HL-60 (cell line): ENCODE results near the gene S100A6.
"Not testable (repeated sequence)": the region's sequence is repeated elsewhere in the genome, so short reads cannot be mapped to it uniquely, and the experiment has no call there.

Source experiments
- DNase-seq, 2 experiments: peaks; one replicate each; pipeline ENCODE4 v3.0.0-alpha.2; 2010 to 2020; ENCODE audit warnings: low read depth in 1 of 2, low spot score in 1 of 2
- H3K27ac ChIP-seq: fragments of 250-450 bp; sonication (Bioruptor Pico); replicated peaks from 2 replicates; pipeline ENCODE4 v1.5.1; 2020; ENCODE audit warnings: mild to moderate bottlenecking, moderate library complexity
- H3K27me3 ChIP-seq: fragments of 250-450 bp; sonication (Bioruptor Pico); 2 replicates; pipeline ENCODE4 v1.5.1; 2021; ENCODE audit warnings: mild to moderate bottlenecking, moderate library complexity; ENCODE audit not compliant: insufficient read depth, poor library complexity, severe bottlenecking
- H3K4me3 ChIP-seq: replicated peaks from 2 replicates; pipeline ENCODE4 v1.5.1; 2011; ENCODE audit warnings: mild to moderate bottlenecking, control low read depth, low read length; ENCODE audit not compliant: insufficient read depth
- GABPA ChIP-seq: IDR thresholded peaks from 2 replicates; pipeline ENCODE4 v1.6.1; 2012; ENCODE audit warnings: low read depth
- POLR2AphosphoS5 ChIP-seq: IDR thresholded peaks from 2 replicates; pipeline ENCODE4 v1.6.1; 2012; ENCODE audit warnings: low read depth
- SPI1 ChIP-seq: IDR thresholded peaks from 2 replicates; pipeline ENCODE4 v1.6.1; 2012; ENCODE audit warnings: low read depth, mild to moderate bottlenecking, borderline replicate concordance
- long read RNA-seq: library from polyadenylated mRNA; unstranded; transcript quantifications from one replicate; pipeline ENCODE4 v2.0.0, GENCODE V29; 2020
- TF ChIP-seq, protein P1 (sequence below): IDR thresholded peaks from 2 replicates; pipeline ENCODE4 v1.6.1; 2012; ENCODE audit warnings: low read depth; ENCODE audit not compliant: insufficient replicate concordance
- TF ChIP-seq, protein P2 (sequence below): IDR thresholded peaks from one replicate; pipeline ENCODE4 v1.5.1; 2011; ENCODE audit warnings: low read length, control low read depth, inconsistent platforms; ENCODE audit not compliant: insufficient read depth

S100A6 gene
- long read RNA-seq, result 0 reads

DNA sequence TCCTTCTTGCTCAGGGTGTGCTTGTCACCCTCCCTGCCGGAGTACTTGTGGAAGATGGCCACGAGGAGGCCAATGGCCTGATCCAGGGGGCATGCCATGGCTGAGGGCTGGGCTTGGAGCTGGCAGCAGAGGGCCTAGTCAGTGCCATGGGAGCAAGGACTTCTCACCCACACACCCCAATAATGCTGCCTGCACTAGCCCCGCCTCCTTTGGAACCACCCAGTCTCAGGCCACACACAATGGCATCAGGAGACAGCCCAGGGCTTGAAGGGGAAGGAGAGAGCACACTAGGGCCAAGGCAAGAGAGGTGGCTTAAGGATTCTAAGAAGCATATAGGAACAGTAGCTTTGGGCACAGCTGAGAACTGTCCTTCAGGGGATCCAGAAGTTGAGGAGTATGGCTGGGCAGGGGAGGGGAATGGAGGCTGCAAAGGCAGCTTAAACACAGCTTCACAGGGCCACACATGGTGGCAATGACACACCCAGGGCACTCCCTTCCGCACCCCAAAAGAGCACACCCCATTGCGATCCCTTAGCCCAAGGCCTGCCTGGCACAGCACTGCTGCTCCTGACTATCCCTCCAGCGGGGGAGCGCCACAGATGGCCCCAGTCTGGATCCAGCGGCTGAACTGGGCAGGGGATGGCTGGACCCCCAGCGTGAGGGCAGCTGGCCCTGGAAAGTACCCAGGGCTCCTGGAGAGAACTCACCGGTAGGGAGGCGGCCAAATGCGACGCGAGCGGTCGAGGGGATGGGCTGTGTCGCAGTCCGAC lies at the start of gene S100A6:
Gene S100A6, minus strand, starts transcription at position 750 of the 770 bp plus-strand sequence. Its CDS starts 652 bp downstream, at position 98.
- H3K4me3 ChIP-seq, result peak within 1 kb of the TSS; percentile 38
- DNase-seq, result no peak
- TF ChIP-seq POLR2AphosphoS5 (no peak), SPI1 (no peak), GABPA (no peak)
- TF ChIP-seq, protein P1, sequence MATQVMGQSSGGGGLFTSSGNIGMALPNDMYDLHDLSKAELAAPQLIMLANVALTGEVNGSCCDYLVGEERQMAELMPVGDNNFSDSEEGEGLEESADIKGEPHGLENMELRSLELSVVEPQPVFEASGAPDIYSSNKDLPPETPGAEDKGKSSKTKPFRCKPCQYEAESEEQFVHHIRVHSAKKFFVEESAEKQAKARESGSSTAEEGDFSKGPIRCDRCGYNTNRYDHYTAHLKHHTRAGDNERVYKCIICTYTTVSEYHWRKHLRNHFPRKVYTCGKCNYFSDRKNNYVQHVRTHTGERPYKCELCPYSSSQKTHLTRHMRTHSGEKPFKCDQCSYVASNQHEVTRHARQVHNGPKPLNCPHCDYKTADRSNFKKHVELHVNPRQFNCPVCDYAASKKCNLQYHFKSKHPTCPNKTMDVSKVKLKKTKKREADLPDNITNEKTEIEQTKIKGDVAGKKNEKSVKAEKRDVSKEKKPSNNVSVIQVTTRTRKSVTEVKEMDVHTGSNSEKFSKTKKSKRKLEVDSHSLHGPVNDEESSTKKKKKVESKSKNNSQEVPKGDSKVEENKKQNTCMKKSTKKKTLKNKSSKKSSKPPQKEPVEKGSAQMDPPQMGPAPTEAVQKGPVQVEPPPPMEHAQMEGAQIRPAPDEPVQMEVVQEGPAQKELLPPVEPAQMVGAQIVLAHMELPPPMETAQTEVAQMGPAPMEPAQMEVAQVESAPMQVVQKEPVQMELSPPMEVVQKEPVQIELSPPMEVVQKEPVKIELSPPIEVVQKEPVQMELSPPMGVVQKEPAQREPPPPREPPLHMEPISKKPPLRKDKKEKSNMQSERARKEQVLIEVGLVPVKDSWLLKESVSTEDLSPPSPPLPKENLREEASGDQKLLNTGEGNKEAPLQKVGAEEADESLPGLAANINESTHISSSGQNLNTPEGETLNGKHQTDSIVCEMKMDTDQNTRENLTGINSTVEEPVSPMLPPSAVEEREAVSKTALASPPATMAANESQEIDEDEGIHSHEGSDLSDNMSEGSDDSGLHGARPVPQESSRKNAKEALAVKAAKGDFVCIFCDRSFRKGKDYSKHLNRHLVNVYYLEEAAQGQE, result no peak
- TF ChIP-seq, protein P2, sequence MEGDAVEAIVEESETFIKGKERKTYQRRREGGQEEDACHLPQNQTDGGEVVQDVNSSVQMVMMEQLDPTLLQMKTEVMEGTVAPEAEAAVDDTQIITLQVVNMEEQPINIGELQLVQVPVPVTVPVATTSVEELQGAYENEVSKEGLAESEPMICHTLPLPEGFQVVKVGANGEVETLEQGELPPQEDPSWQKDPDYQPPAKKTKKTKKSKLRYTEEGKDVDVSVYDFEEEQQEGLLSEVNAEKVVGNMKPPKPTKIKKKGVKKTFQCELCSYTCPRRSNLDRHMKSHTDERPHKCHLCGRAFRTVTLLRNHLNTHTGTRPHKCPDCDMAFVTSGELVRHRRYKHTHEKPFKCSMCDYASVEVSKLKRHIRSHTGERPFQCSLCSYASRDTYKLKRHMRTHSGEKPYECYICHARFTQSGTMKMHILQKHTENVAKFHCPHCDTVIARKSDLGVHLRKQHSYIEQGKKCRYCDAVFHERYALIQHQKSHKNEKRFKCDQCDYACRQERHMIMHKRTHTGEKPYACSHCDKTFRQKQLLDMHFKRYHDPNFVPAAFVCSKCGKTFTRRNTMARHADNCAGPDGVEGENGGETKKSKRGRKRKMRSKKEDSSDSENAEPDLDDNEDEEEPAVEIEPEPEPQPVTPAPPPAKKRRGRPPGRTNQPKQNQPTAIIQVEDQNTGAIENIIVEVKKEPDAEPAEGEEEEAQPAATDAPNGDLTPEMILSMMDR, result no peak
- no peaks in the 10 kb centered on the region for H3K27me3 ChIP-seq
- peak within 1 kb of the TSS; percentile 69 for H3K27ac ChIP-seq

DNA sequence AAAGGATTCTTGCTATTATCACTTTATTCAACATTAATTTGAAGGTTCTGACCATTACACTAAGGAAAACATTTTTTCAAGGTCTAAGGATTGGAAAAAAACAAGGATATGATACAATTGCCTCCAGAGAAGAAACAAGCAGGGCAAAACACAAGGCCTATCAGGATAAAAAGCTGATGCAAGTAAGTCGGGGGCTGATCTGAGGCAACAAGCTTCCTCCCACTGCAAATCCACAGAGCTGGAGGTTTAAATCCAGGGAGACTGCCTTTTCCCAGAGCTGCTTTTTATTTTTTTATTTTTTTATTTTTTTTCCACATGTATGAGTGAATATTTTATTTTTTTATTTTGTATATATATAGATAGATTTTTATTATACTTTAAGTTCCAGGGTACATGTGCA lies 49.2 kb upstream of the S100A6 start:
- no peak overlapping the region for H3K27ac ChIP-seq
- TF ChIP-seq POLR2AphosphoS5 (no peak), SPI1 (no peak), GABPA (no peak)
- TF ChIP-seq, protein P1, result no peak
- TF ChIP-seq, protein P2, result no peak
- no peak overlapping the region for H3K4me3 ChIP-seq
- no peak for DNase-seq
- peaks cover 4% of the 10 kb centered on the region for H3K27me3 ChIP-seq

DNA sequence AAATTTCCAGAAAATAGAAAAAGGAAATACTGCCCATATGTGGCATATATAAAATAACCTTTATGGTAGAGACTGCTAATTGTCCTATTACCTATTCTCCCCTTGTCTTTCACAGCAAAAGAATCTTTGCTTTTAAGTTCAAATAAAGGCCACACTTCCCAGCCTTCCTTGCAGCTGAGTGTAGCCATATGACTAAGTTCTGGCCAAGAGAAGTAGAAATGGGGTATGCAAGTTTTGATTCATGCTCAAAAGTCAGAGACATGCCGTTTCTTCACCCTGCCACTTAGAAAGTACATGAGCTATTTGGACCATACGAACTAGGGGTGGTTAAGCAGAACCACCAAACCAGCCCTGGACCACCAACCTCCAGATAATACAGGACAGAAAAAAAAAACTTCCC lies 48.2 kb upstream of the S100A6 start:
- no peak for DNase-seq
- TF ChIP-seq POLR2AphosphoS5 (no peak), GABPA (no peak)
- TF ChIP-seq, protein P2, result no peak
- H3K27me3 ChIP-seq, result peaks cover 4% of the 10 kb centered on the region
- H3K4me3 ChIP-seq, result no peak overlapping the region
- H3K27ac ChIP-seq, result no peak overlapping the region

DNA sequence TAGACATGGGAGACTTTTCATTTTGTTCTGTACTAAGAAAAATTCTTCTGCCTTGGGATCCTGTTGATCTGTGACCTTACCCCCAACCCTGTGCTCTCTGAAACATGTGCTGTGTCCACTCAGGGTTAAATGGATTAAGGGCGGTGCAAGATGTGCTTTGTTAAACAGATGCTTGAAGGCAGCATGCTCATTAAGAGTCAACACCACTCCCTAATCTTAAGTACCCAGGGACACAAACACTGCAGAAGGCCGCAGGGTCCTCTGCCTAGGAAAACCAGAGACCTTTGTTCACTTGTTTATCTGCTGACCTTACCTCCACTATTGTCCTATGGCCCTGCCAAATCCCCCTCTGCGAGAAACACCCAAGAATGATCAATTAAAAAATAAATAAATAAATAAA lies 47.7 kb upstream of the S100A6 start:
- H3K4me3 ChIP-seq, DNase-seq, H3K27ac ChIP-seq, H3K27me3 ChIP-seq: not testable (repeated sequence)

DNA sequence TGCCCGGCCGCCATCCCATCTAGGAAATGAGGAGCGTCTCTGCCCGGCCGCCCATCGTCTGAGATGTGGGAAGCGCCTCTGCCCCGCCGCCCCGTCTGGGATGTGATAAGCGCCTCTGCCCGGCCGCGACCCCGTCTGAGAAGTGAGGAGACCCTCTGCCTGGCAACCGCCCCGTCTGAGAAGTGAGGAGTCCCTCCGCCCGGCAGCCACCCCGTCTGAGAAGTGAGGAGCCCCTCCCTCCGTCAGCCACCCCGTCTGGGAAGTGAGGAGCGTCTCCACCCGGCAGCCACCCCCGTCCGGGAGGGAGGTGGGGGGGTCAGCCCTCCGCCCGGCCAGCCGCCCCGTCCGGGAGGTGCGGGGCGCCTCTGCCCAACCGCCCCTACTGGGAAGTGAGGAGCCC lies 47.0 kb upstream of the S100A6 start:
- H3K27me3 ChIP-seq, result not testable (repeated sequence)

More for the DNA sequence above, 47.0 kb upstream of the S100A6 start:
- H3K4me3 ChIP-seq, DNase-seq, H3K27ac ChIP-seq: not testable (repeated sequence)
